Vagina (tissue), 2 donors: ENCODE measurements around the gene TM9SF2.

Experiments
- POLR2A ChIP-seq, 2 donors: fragments of 450-650 bp; IDR thresholded peaks; one replicate each; pipeline ENCODE4 v1.6.1; 2017; ENCODE audit warnings: antibody characterized with exemption in 2 of 2, mild to moderate bottlenecking in 2 of 2, moderate library complexity in 2 of 2
- POLR2AphosphoS5 ChIP-seq, 2 donors: sonication (generic); formaldehyde crosslinking; IDR thresholded peaks; one replicate each; pipeline ENCODE4 v1.9.0; 2017; ENCODE audit warnings: antibody characterized with exemption in 2 of 2, mild to moderate bottlenecking in 2 of 2, low read depth in 1 of 2; ENCODE audit not compliant: insufficient read depth in 1 of 2
- TF ChIP-seq, protein P1 (sequence below), 3 experiments: fragments of 450-650 bp in 2 of 3; fragments of 200-600 bp in 1 of 3; sonication (generic) in 1 of 3; IDR thresholded peaks; one replicate each; pipeline ENCODE4 v1.5.1; 2017 to 2019; ENCODE audit warnings: antibody characterized with exemption in 3 of 3, mild to moderate bottlenecking in 2 of 3, moderate library complexity in 2 of 3

- TF ChIP-seq POLR2AphosphoS5 (IDR thresholded peaks at IDR 0.05; ENCODE audit: insufficient read depth in 1 of 2, low read depth in 1 of 2) (no peak), POLR2A (IDR thresholded peaks at IDR 0.05) (no peak)
- TF ChIP-seq, protein P1, sequence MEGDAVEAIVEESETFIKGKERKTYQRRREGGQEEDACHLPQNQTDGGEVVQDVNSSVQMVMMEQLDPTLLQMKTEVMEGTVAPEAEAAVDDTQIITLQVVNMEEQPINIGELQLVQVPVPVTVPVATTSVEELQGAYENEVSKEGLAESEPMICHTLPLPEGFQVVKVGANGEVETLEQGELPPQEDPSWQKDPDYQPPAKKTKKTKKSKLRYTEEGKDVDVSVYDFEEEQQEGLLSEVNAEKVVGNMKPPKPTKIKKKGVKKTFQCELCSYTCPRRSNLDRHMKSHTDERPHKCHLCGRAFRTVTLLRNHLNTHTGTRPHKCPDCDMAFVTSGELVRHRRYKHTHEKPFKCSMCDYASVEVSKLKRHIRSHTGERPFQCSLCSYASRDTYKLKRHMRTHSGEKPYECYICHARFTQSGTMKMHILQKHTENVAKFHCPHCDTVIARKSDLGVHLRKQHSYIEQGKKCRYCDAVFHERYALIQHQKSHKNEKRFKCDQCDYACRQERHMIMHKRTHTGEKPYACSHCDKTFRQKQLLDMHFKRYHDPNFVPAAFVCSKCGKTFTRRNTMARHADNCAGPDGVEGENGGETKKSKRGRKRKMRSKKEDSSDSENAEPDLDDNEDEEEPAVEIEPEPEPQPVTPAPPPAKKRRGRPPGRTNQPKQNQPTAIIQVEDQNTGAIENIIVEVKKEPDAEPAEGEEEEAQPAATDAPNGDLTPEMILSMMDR (IDR thresholded peaks at IDR 0.05): no peak
Measured at GRCh38 chr13:99587893-99588606, 86.8 kb downstream of the TM9SF2 start.
